Stimulated activated CD4-positive, alpha-beta T cell treated with anti-CD3 and anti-CD28 coated beads, Interleukin-12 subunit alpha, Interleukin-12 subunit beta, amount 100 ng/mL, for 4 hours (primary cell): ENCODE measurements around the gene CXCR3.
"Not testable (repeated sequence)": the region's sequence is repeated elsewhere in the genome, so short reads cannot be mapped to it uniquely, and the experiment has no call there.

Experiments
- DNase-seq: peaks from one replicate; pipeline ENCODE4 v3.0.0-alpha.2; 2020

Gene CXCR3

DNA sequence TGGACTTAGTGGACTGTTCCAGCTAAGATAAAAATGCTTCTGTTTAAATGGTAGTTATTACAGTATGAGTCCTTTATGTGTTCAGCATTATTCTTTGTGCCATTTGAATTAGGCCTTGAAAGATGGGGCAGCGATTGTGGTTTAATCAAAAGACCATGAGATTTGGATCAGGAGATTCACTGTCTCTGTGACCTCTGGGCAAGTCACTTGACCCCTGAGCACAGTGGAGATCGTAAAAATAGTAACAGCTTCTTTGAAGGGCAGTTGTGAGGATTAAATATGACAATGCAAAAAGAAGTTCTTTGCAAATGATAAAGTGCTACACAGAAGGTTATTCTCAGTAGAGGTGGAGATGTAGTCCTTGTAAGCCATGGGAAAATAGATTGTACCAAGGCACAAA, 10.8 kb downstream of the CXCR3 start:
- no peak for DNase-seq

DNA sequence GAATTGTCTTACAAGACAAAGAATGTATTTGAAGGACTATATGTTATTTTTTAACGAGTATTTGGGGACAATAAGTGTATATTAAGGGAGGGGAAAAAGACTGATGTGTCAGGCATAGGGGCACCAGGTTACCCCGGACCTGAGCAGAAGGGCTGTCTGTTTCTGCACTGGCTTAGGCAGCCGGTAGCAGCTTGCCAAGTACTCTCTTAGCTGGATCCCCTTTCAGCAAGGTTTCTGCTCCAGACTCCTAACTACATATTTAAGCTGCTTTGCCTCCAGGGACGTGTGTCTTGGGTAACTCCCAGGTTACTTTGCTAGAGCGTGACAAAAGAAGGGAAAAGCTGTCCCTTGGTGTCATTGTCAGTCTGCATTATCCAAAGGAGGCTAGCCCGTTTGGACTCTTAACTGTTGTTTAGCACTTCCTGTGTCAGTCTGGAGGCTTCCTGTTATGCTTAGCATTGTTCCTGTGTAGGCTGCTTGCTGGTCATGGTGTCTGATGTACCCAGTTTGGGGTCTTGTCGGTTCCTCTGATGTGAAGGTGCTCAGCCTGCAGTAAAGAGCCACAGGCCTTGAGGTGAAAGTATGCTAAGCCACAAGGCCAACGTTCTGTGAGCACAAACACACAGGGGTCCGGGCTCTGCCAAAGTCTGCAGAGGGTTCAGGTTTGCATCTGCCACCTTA, 11.6 kb downstream of the CXCR3 start:
- DNase-seq: no peak

DNA sequence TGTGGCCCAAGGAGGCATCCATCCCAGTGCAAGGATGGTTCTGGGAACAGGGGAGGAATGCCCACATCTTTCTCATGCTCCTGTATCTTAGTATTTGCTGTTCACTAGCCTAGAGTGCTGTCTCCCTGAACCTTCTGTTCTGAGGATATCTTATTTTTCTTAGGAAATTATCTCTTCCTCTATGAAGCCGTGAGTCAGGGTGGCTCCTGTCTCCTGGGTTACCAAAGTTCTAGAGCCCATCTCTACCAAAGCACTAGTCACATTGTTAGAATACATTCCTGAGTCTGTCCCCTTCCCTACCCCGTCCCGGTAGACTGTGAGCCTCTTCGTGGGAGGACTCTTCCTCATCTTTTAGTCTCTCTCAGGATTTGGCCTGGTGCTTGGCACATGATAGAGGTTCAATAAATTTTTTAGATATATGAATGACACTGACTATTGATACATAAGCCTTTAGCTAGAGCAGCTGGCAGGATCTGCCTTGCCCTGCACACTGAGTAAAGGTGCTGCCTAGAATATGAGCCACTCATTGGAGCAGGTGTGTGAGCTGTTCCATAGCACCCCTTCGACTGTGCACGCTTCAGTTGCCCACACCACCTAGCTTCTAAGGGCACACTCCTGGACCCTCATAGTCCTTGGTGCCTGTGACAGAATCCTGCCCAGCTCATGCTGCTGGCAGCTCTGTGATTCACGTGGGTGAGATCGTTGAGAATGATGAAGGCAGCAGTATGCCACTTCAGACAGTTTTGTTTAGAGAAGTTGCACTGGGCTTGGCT, 13.3 kb downstream of the CXCR3 start:
- no peak for DNase-seq

DNA sequence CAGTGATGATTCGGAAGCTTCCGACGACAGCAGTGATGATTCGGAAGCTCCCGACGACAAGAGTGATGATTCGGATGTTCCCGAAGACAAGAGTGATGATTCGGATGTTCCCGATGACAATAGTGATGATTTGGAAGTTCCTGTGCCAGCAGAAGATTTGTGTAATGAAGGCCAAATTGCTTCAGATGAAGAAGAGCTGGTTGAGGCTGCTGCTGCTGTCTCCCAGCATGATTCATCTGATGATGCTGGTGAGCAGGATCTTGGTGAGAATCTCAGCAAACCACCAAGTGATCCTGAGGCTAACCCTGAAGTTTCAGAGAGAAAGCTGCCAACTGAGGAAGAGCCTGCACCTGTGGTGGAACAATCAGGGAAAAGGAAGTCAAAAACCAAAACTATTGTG, 14.2 kb downstream of the CXCR3 start:
- no peak for DNase-seq

DNA sequence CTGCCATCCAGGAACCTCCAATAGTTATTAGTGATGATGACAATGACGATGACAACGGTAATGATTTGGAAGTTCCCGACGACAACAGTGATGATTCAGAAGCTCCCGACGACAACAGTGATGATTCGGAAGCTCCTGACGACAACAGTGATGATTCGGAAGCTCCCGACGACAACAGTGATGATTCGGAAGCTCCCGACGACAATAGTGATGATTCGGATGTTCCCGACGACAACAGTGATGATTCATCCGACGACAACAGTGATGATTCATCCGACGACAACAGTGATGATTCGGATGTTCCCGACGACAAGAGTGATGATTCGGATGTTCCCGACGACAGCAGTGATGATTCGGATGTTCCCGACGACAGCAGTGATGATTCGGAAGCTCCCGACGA, 14.7 kb downstream of the CXCR3 start:
- DNase-seq: no peak

DNA sequence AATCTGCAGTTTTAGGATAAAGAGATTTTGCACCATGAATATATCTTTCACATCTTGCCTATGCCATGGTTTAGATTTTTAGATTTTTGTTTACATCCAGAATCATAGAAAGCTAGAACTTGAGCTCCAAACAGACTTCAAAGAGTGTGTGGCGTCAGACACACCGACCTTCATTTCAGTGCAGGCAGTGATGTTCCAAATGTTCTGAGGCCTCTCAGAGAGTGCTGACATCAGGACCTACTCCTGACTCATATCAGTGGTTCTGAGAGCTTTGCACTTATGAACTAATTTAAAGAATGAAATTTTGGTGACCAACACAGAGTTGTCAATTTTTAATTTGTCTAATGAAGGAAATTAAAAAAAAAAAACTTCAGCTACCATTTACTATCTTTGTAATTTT, 18.3 kb downstream of the CXCR3 start:
- no peak for DNase-seq

DNA sequence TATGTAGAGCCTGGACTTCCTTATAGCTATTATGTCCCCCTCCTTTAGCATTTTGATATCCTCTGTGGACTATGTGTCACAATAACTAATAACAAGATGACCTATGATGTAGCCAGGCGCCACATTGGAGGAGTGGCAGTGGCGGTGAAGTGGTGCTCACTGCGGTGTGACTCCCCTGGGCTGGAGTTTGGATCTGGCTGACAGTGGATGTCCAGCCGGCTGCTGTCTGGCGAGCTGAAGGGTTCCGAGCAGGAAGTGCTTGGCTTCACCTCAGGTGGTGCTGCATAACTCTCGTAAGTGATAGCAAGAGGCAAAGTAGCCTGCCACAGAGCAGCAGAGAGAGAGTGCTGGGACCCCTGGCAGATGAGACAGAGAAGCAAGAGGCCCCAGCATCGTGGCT, 25.1 kb downstream of the CXCR3 start:
- not testable (repeated sequence) for DNase-seq

DNA sequence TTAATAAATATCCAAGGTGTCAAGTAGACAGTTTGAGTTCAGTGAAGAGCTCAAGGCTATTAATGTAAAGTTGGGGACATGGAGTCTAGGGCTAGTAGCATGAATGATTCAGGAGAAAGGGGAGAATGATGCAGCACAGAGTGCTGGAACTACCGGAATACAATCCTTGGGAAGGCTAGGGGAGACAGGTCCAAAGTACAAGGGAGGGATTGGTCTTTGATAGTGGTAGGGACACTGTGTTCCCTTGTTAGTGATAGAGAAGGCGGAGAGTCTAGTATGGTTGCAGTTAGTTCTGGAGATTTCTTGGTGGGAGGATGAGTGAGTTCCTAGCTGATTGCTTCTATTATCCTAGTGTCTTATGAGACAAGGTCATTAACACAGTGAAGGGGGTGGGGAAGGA, 31.4 kb downstream of the CXCR3 start:
- no peak for DNase-seq

DNA sequence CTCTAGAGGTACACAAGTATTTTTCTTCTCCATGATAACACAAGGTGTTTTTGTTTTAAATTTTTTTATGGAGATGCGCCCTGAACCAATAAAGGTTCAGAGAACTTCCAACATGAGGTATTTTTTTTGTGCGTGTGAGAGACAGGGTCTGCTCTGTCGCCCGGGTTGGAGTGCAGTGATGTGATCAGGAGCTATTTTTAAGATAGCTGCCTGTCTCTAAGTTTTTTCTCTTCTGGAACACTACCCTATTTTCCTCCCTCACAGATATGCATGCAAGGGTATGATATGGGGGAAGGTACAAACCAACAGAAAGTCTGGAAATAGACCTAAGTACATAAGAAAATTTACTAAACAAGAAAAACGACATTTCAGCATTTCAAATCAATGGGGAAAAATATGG, 37.1 kb downstream of the CXCR3 start:
- no peak for DNase-seq

DNA sequence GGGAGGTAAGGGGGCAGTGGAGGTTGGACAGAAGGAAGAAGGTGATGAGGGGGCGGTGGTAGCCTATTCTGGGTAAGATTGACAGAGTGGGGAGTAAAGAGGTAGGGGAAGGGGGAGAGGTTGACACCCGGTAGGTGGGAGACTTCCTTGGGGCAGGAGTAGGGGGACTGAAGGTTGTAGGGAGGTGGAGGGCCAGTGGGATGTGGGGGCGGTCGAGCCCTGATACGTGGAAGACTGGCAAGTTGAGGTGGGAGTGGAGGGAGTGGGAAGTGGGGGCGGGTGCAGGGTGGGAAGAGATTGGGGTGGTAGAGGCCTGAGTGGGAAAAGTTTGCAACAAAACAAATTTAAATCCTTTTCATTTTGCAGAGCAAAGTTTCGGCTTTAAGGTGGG, 38.3 kb downstream of the CXCR3 start:
- no peak for DNase-seq

DNA sequence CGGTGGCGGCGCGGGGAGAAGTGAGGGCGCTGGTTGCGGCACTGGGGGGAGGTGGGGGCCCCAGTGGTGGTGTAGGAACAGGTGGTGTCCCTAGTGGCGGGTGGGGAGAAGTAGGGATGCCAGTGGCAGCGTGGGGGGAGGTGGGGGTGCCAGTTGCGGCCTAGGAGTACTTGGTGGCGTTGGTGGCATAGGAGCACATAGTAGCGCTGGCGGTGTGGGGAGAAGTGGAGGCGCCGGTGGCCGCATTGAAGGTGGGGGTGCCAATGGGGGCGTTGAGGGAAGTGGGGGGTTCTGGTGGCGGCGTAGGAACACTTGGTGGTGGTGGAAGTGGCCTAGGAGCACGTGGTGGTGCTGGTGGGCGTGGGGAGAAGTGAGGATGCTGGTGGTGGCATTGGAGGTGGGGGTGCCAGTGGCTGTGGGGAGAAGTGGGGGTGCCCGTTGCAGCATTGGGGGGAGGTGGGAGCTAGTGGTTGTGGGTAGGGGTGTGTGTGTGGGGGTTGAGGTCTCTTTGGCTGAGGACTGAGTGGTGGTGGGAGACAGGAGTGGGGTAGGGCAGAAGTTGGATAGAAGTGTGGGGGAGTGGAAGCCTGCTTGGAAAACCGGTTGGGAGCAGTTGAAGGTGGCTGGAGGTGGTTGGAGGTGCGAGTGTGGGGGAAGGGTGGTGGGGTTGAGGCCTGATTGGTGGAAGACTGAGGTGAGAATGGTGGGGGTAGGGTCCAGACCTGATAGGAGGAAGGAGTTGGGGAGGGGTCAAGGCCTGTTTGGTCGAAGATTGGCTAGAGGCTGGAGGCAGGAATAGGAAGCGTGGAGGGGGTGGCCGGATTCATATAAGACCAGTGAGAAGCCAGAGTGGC, 38.9 kb downstream of the CXCR3 start:
- no peak for DNase-seq

DNA sequence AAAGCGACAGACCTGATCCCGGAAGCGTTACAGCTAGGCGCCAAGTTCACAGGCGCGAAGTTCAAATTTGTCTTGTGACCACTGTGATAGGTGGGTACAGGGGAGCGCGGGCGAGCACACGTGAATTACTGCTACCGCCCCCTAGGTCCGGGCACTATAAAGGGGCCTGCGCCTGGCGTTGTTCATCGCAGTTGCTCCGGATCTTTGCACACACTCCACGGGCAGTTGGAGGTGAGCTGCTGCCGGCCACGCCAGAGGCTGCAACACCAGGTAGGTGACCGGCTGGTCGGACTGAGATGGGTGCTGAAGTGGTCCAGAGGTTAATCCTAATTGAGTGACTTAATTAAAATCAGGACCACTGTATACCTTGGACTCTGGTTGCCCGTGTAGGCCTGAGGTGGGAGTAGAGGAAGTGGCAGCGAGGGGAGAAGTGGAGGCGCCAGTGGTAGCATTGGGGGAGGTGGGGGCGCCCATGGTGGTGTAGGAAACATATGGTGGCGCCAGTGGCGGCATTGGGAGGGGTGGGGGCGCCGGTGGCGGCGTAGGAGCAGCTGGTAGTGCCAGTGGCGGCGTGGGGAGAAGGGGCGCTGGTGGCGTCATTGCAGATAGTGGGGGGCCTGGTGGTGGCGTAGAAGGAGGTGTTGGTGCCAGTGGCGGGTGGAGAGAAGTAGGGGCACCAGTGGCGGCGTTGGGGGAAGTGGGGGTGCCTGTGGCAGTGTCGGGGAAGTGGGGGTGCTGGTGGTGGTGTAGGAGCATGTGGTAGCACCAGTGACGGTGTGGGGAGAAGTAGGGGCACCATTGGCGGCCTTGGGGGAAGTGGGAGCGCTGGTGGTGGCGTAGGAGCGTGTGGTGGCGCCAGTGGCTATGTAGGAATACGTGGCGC, 39.8 kb downstream of the CXCR3 start, which contains the start of gene GCNA:
GCNA (plus strand) TSS at position 185 of the 883 bp plus-strand sequence. CDS start 2,385 bp downstream, outside the sequence.
- DNase-seq: no peak

DNA sequence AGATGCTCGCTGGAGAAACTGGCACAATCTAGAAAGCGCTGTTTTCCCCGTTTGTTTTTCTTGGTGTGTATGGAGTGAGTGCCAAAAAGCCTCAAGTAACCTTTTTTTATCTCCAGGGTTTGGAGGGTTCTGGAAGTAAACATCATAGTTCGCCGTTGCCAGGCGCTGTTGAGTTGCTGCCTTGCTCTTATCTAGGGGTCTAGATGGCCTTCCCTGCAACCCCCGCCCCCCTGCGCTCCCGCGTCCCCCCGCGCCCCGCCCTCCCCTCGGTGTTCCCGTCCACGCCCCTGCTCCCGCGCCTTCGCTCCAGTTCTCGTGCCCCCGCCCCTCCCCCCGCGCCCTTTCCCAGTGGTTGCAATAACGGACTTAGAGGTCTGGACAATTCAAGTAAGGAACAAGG, 40.6 kb downstream of the CXCR3 start:
- DNase-seq: no peak

DNA sequence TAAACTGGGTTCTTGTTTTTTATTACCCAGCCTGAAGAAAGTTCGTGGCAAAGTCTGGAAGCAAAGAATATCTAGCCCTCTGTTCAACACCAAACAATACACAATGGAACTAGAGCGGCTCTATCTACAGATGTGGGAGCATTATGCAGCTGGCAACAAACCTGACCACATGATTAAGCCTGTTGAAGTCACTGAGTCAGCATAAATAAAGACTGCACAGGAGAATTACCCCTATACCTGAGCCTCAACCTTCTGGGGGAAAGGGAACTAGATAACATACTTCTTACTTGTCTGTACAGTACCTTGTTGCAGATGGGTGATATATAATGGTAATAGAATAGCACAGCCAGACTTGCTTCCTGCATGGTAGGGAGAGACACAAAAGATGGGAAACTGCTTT, 44.7 kb downstream of the CXCR3 start:
- DNase-seq: no peak

DNA sequence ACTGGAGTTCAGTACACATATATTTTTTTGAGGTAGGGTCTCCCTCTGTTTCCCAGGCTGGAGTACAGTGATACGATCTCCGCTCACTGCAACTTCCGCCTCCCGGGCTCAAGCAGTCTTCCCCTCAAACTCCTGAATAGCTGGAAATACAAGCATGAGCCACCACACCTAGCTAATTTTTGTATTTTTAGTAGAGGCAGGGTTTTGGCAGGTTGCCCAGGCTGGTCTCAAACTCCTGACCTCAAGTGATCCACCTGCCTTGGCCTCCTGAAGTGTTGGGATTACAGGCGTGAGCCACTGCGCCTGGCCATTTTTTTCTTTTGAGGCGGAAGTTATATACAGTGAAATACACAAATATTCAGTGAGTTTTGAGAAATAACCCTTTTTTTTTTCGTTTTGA, 46.9 kb downstream of the CXCR3 start:
- not testable (repeated sequence) for DNase-seq
